ENCODE measurements around the gene HMGCS1. TPM values are rescaled to one million over a fixed set of nuclear protein-coding genes. Genes with fewer than 3 reads are reported as not detected.

Gene HMGCS1
- total and polyA plus RNA-seq, 2 of the 13 experiments (the other 11 are each of a cell fraction or from before 2014, with no cell fraction given) = 56.8 to 318 TPM

GRCh38 chr5:43251754-43252153 is 61.5 kb downstream of the HMGCS1 start:
- Histone ChIP-seq H3K9ac (ENCODE audit: insufficient read depth, low read depth, low read length) (no peak overlapping the region), H3K4me1 (ENCODE audit: insufficient read depth, low read length) (no peaks in the 10 kb centered on the region; the same call in 1 of the 2 replicates), H3K27me3 (ENCODE audit: control insufficient read depth in 1 of 2, insufficient read depth in 2 of 2, low read length in 2 of 2) (peaks cover 0 to 5% of the 10 kb centered on the region in 2 experiments; a peak in 1 of 5 replicates), H4K20me1 (ENCODE audit: insufficient read depth, low read length) (no peaks in the 10 kb centered on the region), H3K9me3 (ENCODE audit: low read length) (no peaks in the 10 kb centered on the region), H3K4me2 (ENCODE audit: low read depth, low read length) (0 out of 2 replicates have a peak overlapping the region, but pooled peaks have one; percentile 7), H2AFZ (ENCODE audit: low read length) (no peak overlapping the region), H3K27ac (ENCODE audit: extremely low read length, insufficient read depth, low read length) (no peak overlapping the region), H3K79me2 (ENCODE audit: insufficient read depth, low read length) (no peaks in the 10 kb centered on the region), H3K4me3 (replicated peaks in 1 of 3; ENCODE audit: insufficient read depth in 1 of 3, low read depth in 2 of 3, low read length in 3 of 3) (no peak overlapping the region), H3K36me3 (replicated peaks in 1 of 2; ENCODE audit: control insufficient read depth in 1 of 2, insufficient read depth in 2 of 2, low read length in 2 of 2) (no peaks in the 10 kb centered on the region)
- WGBS (ENCODE audit: low lambda C conversion rate) = 19% methylated on average over 5 of the region's 5 CpGs
- in situ Hi-C loops (cut with HindIII; ENCODE audit: extremely low pct_ligation_motif_present, low pct_unique_long_range_greater_than_20kb) = no loop called here
- CTCF ChIA-PET (ENCODE audit: low intra/inter-chr PET ratio, low total read pairs) = no interaction called here
- no peak for FAIRE-seq
- DNase-seq (ENCODE audit: low spot score) = no peak
- intact Hi-C loops (cut with micrococcal nuclease; ENCODE audit: unreplicated experiment) = no loop called here
- TF ChIP-seq ZNF326 (CRISPR knock-in tag; IDR thresholded peaks at IDR 0.05; ENCODE audit: borderline replicate concordance) = no peak
- TF ChIP-seq USF2 (IDR thresholded peaks at IDR 0.05; ENCODE audit: low read depth, low read length) = peak; percentile 43; the same call in 1 of the 2 replicates
- TF ChIP-seq USF2 (CRISPR knock-in tag; IDR thresholded peaks at IDR 0.05; ENCODE audit: borderline replicate concordance) = peak; percentile 36; the same call in 1 of the 2 replicates
- peak; percentile 59; the same call in 1 of the 2 replicates for TF ChIP-seq ZNF652 (CRISPR knock-in tag; IDR thresholded peaks at IDR 0.05; ENCODE audit: borderline replicate concordance, low read depth)
- no TSS peak for BruUV-seq (replicated peaks)
- POLR2A ChIA-PET = no interaction called here
- ATAC-seq = no peak; the same call in 2 of the 3 replicates

- DNase-seq (ENCODE audit: low spot score) (no peak), FAIRE-seq (no peak), ATAC-seq (no peak)
- no TSS peak for BruUV-seq (replicated peaks)
- H3K36me3 ChIP-seq (replicated peaks in 1 of 2; ENCODE audit: control insufficient read depth in 1 of 2, insufficient read depth in 2 of 2, low read length in 2 of 2) = no peaks in the 10 kb centered on the region
- H3K9ac ChIP-seq (ENCODE audit: insufficient read depth, low read depth, low read length) = no peak overlapping the region
- in situ Hi-C loops (cut with HindIII; ENCODE audit: extremely low pct_ligation_motif_present, low pct_unique_long_range_greater_than_20kb) = no loop called here
- no peak overlapping the region for H2AFZ ChIP-seq (ENCODE audit: low read length)
- peaks cover 3 to 16% of the 10 kb centered on the region in 2 experiments; a peak in 4 of 5 replicates for H3K27me3 ChIP-seq (ENCODE audit: control insufficient read depth in 1 of 2, insufficient read depth in 2 of 2, low read length in 2 of 2)
- H4K20me1 ChIP-seq (ENCODE audit: insufficient read depth, low read length) = no peaks in the 10 kb centered on the region
- H3K4me2 ChIP-seq (ENCODE audit: low read depth, low read length) = no peak overlapping the region
- H3K4me3 ChIP-seq (replicated peaks in 1 of 3; ENCODE audit: insufficient read depth in 1 of 3, low read depth in 2 of 3, low read length in 3 of 3) = no peak overlapping the region
- no peaks in the 10 kb centered on the region for H3K9me3 ChIP-seq (ENCODE audit: low read length)
- H3K4me1 ChIP-seq (ENCODE audit: insufficient read depth, low read length) = peaks cover 7% of the 10 kb centered on the region; the same call in 1 of the 2 replicates
- CTCF ChIA-PET (ENCODE audit: low intra/inter-chr PET ratio, low total read pairs) = no interaction called here
- no peaks in the 10 kb centered on the region for H3K79me2 ChIP-seq (ENCODE audit: insufficient read depth, low read length)
- no peak overlapping the region for H3K27ac ChIP-seq (ENCODE audit: extremely low read length, insufficient read depth, low read length)
- WGBS (ENCODE audit: low lambda C conversion rate) = 68% methylated on average over 19 of the region's 19 CpGs
- intact Hi-C loops (cut with micrococcal nuclease; ENCODE audit: unreplicated experiment) = no loop called here
- POLR2A ChIA-PET = no interaction called here
- TF ChIP-seq, protein P1, sequence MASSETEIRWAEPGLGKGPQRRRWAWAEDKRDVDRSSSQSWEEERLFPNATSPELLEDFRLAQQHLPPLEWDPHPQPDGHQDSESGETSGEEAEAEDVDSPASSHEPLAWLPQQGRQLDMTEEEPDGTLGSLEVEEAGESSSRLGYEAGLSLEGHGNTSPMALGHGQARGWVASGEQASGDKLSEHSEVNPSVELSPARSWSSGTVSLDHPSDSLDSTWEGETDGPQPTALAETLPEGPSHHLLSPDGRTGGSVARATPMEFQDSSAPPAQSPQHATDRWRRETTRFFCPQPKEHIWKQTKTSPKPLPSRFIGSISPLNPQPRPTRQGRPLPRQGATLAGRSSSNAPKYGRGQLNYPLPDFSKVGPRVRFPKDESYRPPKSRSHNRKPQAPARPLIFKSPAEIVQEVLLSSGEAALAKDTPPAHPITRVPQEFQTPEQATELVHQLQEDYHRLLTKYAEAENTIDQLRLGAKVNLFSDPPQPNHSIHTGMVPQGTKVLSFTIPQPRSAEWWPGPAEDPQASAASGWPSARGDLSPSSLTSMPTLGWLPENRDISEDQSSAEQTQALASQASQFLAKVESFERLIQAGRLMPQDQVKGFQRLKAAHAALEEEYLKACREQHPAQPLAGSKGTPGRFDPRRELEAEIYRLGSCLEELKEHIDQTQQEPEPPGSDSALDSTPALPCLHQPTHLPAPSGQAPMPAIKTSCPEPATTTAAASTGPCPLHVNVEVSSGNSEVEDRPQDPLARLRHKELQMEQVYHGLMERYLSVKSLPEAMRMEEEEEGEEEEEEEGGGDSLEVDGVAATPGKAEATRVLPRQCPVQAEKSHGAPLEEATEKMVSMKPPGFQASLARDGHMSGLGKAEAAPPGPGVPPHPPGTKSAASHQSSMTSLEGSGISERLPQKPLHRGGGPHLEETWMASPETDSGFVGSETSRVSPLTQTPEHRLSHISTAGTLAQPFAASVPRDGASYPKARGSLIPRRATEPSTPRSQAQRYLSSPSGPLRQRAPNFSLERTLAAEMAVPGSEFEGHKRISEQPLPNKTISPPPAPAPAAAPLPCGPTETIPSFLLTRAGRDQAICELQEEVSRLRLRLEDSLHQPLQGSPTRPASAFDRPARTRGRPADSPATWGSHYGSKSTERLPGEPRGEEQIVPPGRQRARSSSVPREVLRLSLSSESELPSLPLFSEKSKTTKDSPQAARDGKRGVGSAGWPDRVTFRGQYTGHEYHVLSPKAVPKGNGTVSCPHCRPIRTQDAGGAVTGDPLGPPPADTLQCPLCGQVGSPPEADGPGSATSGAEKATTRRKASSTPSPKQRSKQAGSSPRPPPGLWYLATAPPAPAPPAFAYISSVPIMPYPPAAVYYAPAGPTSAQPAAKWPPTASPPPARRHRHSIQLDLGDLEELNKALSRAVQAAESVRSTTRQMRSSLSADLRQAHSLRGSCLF (CRISPR knock-in tag; IDR thresholded peaks at IDR 0.05; ENCODE audit: borderline replicate concordance) = no peak
- TF ChIP-seq HES4 (CRISPR knock-in tag; IDR thresholded peaks at IDR 0.05; ENCODE audit: borderline replicate concordance) = no peak
- TF ChIP-seq, protein P2, sequence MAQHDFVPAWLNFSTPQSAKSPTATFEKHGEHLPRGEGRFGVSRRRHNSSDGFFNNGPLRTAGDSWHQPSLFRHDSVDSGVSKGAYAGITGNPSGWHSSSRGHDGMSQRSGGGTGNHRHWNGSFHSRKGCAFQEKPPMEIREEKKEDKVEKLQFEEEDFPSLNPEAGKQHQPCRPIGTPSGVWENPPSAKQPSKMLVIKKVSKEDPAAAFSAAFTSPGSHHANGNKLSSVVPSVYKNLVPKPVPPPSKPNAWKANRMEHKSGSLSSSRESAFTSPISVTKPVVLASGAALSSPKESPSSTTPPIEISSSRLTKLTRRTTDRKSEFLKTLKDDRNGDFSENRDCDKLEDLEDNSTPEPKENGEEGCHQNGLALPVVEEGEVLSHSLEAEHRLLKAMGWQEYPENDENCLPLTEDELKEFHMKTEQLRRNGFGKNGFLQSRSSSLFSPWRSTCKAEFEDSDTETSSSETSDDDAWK (CRISPR knock-in tag; IDR thresholded peaks at IDR 0.05) = no peak
Observed at GRCh38 chr5:43245724-43246385, 67.4 kb downstream of the HMGCS1 start.
